Activated CD4-positive, alpha-beta memory T cell treated with anti-CD3 and anti-CD28 coated beads for 36 hours (primary cell): ENCODE data around the gene COMMD10. TPM values are rescaled to one million over a fixed set of nuclear protein-coding genes. Genes with fewer than 3 reads are reported as not detected.
A peak's percentile ranks its signal among the peaks of the same experiment; 100 is the strongest.
"Not testable (repeated sequence)": the region's sequence is repeated elsewhere in the genome, so short reads cannot be mapped to it uniquely, and the experiment has no call there.

ENCODE experiments used
- CTCF ChIA-PET: fragments of 350-600 bp; sonication (Branson Sonifier 250); formaldehyde crosslinking; loops from one replicate; lab custom pipeline; 2021; ENCODE audit warnings: antibody characterized with exemption, inconsistent platforms; lab: Charles Lee
- POLR2A ChIA-PET: fragments of 350-600 bp; sonication (Branson Sonifier 250); formaldehyde crosslinking; loops from one replicate; lab custom pipeline; 2021; ENCODE audit warnings: antibody characterized with exemption; lab: Charles Lee
- DNase-seq: peaks from one replicate; pipeline ENCODE4 v3.0.0-alpha.2; 2020
- H3K27ac Mint-ChIP-seq: one replicate; pipeline ENCODE4 v1.8.0; 2021; ENCODE audit warnings: mixed read lengths
- H3K27me3 Mint-ChIP-seq: one replicate; pipeline ENCODE4 v1.8.0; 2021; ENCODE audit warnings: mixed read lengths
- H3K36me3 Mint-ChIP-seq: one replicate; pipeline ENCODE4 v1.8.0; 2021; ENCODE audit warnings: mixed read lengths
- H3K4me1 Mint-ChIP-seq: one replicate; pipeline ENCODE4 v1.8.0; 2021; ENCODE audit warnings: low read depth, mixed read lengths
- H3K4me3 Mint-ChIP-seq: one replicate; pipeline ENCODE4 v1.8.0; 2021; ENCODE audit warnings: mild to moderate bottlenecking, mixed read lengths
- H3K9me3 Mint-ChIP-seq: one replicate; pipeline ENCODE4 v1.8.0; 2021; ENCODE audit warnings: mixed read lengths
- intact Hi-C: fragments of 100-400 bp; cut with micrococcal nuclease; formaldehyde crosslinking; loops from one replicate; pipeline ENCODE4 v1.15.1; 2023
- total RNA-seq, 2 experiments: library from RNA; stranded (reverse); gene quantifications; one replicate each; pipeline ENCODE4 v1.2.3, GENCODE V29; 2021

Gene COMMD10
- total RNA-seq, 2 experiments from 2014 or later: 22.1 to 24.3 TPM

- H3K27me3 Mint-ChIP-seq: peaks cover 25% of the 10 kb centered on the region
- no peak overlapping the region for H3K4me3 Mint-ChIP-seq
- H3K36me3 Mint-ChIP-seq: no peaks in the 10 kb centered on the region
- intact Hi-C loops: loop anchor here (1.0 kb wide), 2 partner anchors 229 to 434 kb away; no protein-coding TSS in a partner anchor
- POLR2A ChIA-PET: no interaction called here
- CTCF ChIA-PET: interaction anchor here (0.7 to 3.7 kb wide), 16 partner anchors 9 to 760 kb away, joined by 3 to 24 read pairs (median 4); partner anchors contain the start of genes AP3S1, ATG12 and COMMD10
- H3K4me1 Mint-ChIP-seq: no peaks in the 10 kb centered on the region
- no peak for DNase-seq
- H3K27ac Mint-ChIP-seq: no peak overlapping the region
- no peaks in the 10 kb centered on the region for H3K9me3 Mint-ChIP-seq
Observed at GRCh38 chr5:116068028-116068632, 16.7 kb upstream of the COMMD10 start.

GRCh38 chr5:116071211-116071610 lies 13.6 kb upstream of the COMMD10 start:
- POLR2A ChIA-PET: no interaction called here
- intact Hi-C loops: no loop called here
- no peak overlapping the region for H3K4me3 Mint-ChIP-seq
- H3K27ac Mint-ChIP-seq: no peak overlapping the region
- DNase-seq: no peak
- CTCF ChIA-PET: no interaction called here
- H3K4me1 Mint-ChIP-seq: peaks cover 13% of the 10 kb centered on the region
- no peaks in the 10 kb centered on the region for H3K9me3 Mint-ChIP-seq
- H3K27me3 Mint-ChIP-seq: peaks cover 16% of the 10 kb centered on the region
- no peaks in the 10 kb centered on the region for H3K36me3 Mint-ChIP-seq

GRCh38 chr5:116075191-116075831 lies 9.5 kb upstream of the COMMD10 start:
- H3K27ac Mint-ChIP-seq: no peak overlapping the region
- H3K36me3 Mint-ChIP-seq: peaks cover 4% of the 10 kb centered on the region
- no peaks in the 10 kb centered on the region for H3K9me3 Mint-ChIP-seq
- DNase-seq: peak; percentile 13
- ChIA-PET POLR2A (no interaction called here), CTCF (interaction anchor here (0.9 to 1.8 kb wide), 3 partner anchors 9 to 441 kb away, joined by 3 to 7 read pairs (median 5); partner anchors contain the start of gene COMMD10)
- intact Hi-C loops: no loop called here
- no peak overlapping the region for H3K4me3 Mint-ChIP-seq
- peaks cover 6% of the 10 kb centered on the region for H3K27me3 Mint-ChIP-seq
- H3K4me1 Mint-ChIP-seq: peaks cover 25% of the 10 kb centered on the region

- ChIA-PET POLR2A (interaction anchor here (0.9 kb wide), 1 partner anchor 10 kb away, joined by 4 read pairs; no protein-coding TSS in a partner anchor), CTCF (interaction anchor here (0.9 to 1.8 kb wide), 5 partner anchors 8 to 442 kb away, joined by 3 to 8 read pairs (median 5); partner anchors contain the start of gene COMMD10)
- DNase-seq: peak; percentile 15
- no peak overlapping the region for H3K27ac Mint-ChIP-seq
- peaks cover 25% of the 10 kb centered on the region for H3K4me1 Mint-ChIP-seq
- intact Hi-C loops: loop anchor here (1.0 kb wide), 1 partner anchor 8 kb away; no protein-coding TSS in a partner anchor
- no peak overlapping the region for H3K4me3 Mint-ChIP-seq
- peaks cover 4% of the 10 kb centered on the region for H3K27me3 Mint-ChIP-seq
- H3K9me3 Mint-ChIP-seq: no peaks in the 10 kb centered on the region
- H3K36me3 Mint-ChIP-seq: peaks cover 5% of the 10 kb centered on the region
Observed at GRCh38 chr5:116076496-116076895, 8.3 kb upstream of the COMMD10 start.

- ChIA-PET POLR2A (no interaction called here), CTCF (interaction anchor here (1.0 kb wide), 1 partner anchor 10 kb away, joined by 5 read pairs; no protein-coding TSS in a partner anchor)
- intact Hi-C loops: no loop called here
- H3K9me3 Mint-ChIP-seq: no peaks in the 10 kb centered on the region
- H3K27ac Mint-ChIP-seq: no peak overlapping the region
- no peak for DNase-seq
- H3K36me3 Mint-ChIP-seq: peaks cover 10% of the 10 kb centered on the region
- peaks cover 4% of the 10 kb centered on the region for H3K27me3 Mint-ChIP-seq
- peaks cover 36% of the 10 kb centered on the region for H3K4me1 Mint-ChIP-seq
- H3K4me3 Mint-ChIP-seq: no peak overlapping the region
Observed at GRCh38 chr5:116078199-116078598, 6.6 kb upstream of the COMMD10 start.

- CTCF ChIA-PET: interaction anchor here (0.9 to 2.3 kb wide), 4 partner anchors 8 to 241 kb away, joined by 3 to 6 read pairs (median 4); no protein-coding TSS in a partner anchor
- Mint-ChIP-seq H3K4me3 (peak overlapping the region; percentile 88), H3K9me3 (no peaks in the 10 kb centered on the region), H3K36me3 (peaks cover 21% of the 10 kb centered on the region), H3K4me1 (peaks cover 35% of the 10 kb centered on the region), H3K27me3 (no peaks in the 10 kb centered on the region), H3K27ac (peak overlapping the region; percentile 83)
- DNase-seq: peak; percentile 57
- POLR2A ChIA-PET: no interaction called here
- intact Hi-C loops: loop anchor here (1.0 kb wide), 1 partner anchor 8 kb away; no protein-coding TSS in a partner anchor
Observed at GRCh38 chr5:116084287-116084691, 536 bp upstream of the COMMD10 start.

GRCh38 chr5:116086309-116086708 lies 1.5 kb downstream of the COMMD10 start:
- not testable (repeated sequence) for DNase-seq, H3K27me3 Mint-ChIP-seq, H3K9me3 Mint-ChIP-seq
- peak overlapping the region; percentile 64 for H3K27ac Mint-ChIP-seq
- POLR2A ChIA-PET: interaction anchor here (0.7 kb wide), 1 partner anchor 10 kb away, joined by 4 read pairs; no protein-coding TSS in a partner anchor
- intact Hi-C loops: loop anchor here (5.0 kb wide), 1 partner anchor 544 kb away; the partner anchor contains the start of gene FEM1C
- CTCF ChIA-PET: interaction anchor here (2.3 kb wide), 1 partner anchor 18 kb away, joined by 6 read pairs; no protein-coding TSS in a partner anchor
- peaks cover 37% of the 10 kb centered on the region for H3K4me1 Mint-ChIP-seq
- peak overlapping the region; percentile 43 for H3K4me3 Mint-ChIP-seq
- H3K36me3 Mint-ChIP-seq: peaks cover 25% of the 10 kb centered on the region

- Mint-ChIP-seq H3K36me3 (peaks cover 26% of the 10 kb centered on the region), H3K9me3 (no peaks in the 10 kb centered on the region), H3K4me3 (no peak overlapping the region), H3K27me3 (no peaks in the 10 kb centered on the region), H3K27ac (no peak overlapping the region), H3K4me1 (peaks cover 27% of the 10 kb centered on the region)
- no peak for DNase-seq
- CTCF ChIA-PET: no interaction called here
- intact Hi-C loops: loop anchor here (5.0 kb wide), 1 partner anchor 546 kb away; the partner anchor contains the start of gene FEM1C
- POLR2A ChIA-PET: no interaction called here
Observed at GRCh38 chr5:116088062-116088461, 3.2 kb downstream of the COMMD10 start.

- ChIA-PET POLR2A (no interaction called here), CTCF (no interaction called here)
- Mint-ChIP-seq H3K27me3 (no peaks in the 10 kb centered on the region), H3K4me3 (no peak overlapping the region), H3K9me3 (no peaks in the 10 kb centered on the region), H3K36me3 (peaks cover 37% of the 10 kb centered on the region), H3K4me1 (peaks cover 17% of the 10 kb centered on the region), H3K27ac (no peak overlapping the region)
- DNase-seq: no peak
- intact Hi-C loops: no loop called here
Observed at GRCh38 chr5:116090302-116090701, 5.5 kb downstream of the COMMD10 start.

- Mint-ChIP-seq H3K36me3 (peaks cover 40% of the 10 kb centered on the region), H3K4me3 (no peak overlapping the region), H3K27me3 (no peaks in the 10 kb centered on the region), H3K4me1 (peaks cover 9% of the 10 kb centered on the region), H3K27ac (no peak overlapping the region), H3K9me3 (no peaks in the 10 kb centered on the region)
- no peak for DNase-seq
- ChIA-PET POLR2A (no interaction called here), CTCF (no interaction called here)
- intact Hi-C loops: no loop called here
Observed at GRCh38 chr5:116091416-116091815, 6.6 kb downstream of the COMMD10 start.

- POLR2A ChIA-PET: no interaction called here
Observed at GRCh38 chr5:116097301-116097700, 12.5 kb downstream of the COMMD10 start.

GRCh38 chr5:116098998-116099397 lies 14.2 kb downstream of the COMMD10 start:
- Mint-ChIP-seq H3K27ac (no peak overlapping the region), H3K36me3 (peaks cover 53% of the 10 kb centered on the region), H3K27me3 (no peaks in the 10 kb centered on the region), H3K4me3 (no peak overlapping the region), H3K9me3 (peaks cover 5% of the 10 kb centered on the region), H3K4me1 (peaks cover 2% of the 10 kb centered on the region)
- ChIA-PET CTCF (no interaction called here), POLR2A (no interaction called here)
- DNase-seq: no peak
- intact Hi-C loops: no loop called here

More at GRCh38 chr5:116097301-116097700, 12.5 kb downstream of the COMMD10 start:
- CTCF ChIA-PET: no interaction called here
- DNase-seq: no peak
- Mint-ChIP-seq H3K4me3 (no peak overlapping the region), H3K4me1 (no peaks in the 10 kb centered on the region), H3K36me3 (peaks cover 54% of the 10 kb centered on the region), H3K9me3 (no peaks in the 10 kb centered on the region), H3K27me3 (no peaks in the 10 kb centered on the region), H3K27ac (no peak overlapping the region)
- intact Hi-C loops: no loop called here
